GM21423 (cell line): Measurements from ENCODE around the gene PRSS23.

Experiments used
- ATAC-seq: cut with Tn5 transposase; IDR thresholded peaks from one replicate; pipeline ENCODE4 v1.9.1; 2021; ENCODE audit warnings: mild to moderate bottlenecking, moderate library complexity; ENCODE audit not compliant: unreplicated experiment

The PRSS23 gene

GRCh38 chr11:86790195-86790725 is 10.1 kb upstream of the PRSS23 start:
- ATAC-seq = no peak

DNA sequence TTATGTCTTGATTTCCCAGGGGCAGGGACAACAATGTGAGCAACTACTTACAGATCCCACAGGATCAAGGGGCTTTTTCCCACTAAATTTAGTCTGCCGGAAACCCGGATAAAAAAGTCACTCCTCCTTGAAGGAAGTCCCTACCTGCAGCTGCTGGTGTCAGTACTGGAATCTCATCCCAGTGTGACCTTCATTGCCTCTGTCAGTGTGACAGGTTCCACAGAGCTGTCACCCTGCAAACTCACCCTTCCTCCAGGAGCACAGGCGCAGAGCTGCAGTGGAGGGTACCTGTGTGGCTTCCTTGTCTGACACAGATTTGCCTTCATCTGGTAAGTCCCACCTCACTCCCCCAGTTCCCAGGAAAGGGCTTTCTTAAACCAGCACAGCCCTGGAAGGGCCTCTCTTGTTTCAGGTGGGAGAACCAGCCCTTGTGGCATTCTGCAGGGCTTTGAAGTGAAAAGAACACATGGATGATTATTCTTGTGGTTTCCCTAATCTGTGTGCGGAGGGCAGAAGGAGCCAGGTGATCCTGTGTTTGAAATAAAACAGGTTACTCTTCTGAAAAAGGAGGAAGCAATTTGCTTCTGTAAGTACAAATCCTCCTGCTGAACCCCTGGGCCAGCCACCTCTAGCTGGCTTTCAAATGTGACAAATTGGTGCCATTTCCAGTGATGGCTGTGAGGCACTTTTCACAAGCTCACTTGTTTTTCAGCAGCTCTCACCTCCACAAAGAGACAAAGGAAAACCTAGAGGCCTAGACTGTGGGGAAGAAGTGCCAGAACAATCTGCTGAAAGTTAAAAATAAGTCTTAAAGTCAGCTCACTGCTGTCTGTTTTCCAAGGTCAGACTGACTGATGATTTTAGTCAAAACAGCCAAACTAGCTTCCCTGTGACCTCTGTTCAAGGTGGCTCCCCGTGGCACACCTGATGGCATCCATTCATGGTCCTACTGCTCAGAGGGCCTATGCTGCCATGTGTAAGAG is 9.2 kb upstream of the PRSS23 start:
- no peak for ATAC-seq

- ATAC-seq = no peak
Measured at GRCh38 chr11:86792150-86792549, 8.2 kb upstream of the PRSS23 start.

GRCh38 chr11:86793307-86793706 is 7.0 kb upstream of the PRSS23 start:
- no peak for ATAC-seq

- no peak for ATAC-seq
Measured at GRCh38 chr11:86795511-86795910, 4.8 kb upstream of the PRSS23 start.

GRCh38 chr11:86795949-86796348 is 4.4 kb upstream of the PRSS23 start:
- no peak for ATAC-seq

DNA sequence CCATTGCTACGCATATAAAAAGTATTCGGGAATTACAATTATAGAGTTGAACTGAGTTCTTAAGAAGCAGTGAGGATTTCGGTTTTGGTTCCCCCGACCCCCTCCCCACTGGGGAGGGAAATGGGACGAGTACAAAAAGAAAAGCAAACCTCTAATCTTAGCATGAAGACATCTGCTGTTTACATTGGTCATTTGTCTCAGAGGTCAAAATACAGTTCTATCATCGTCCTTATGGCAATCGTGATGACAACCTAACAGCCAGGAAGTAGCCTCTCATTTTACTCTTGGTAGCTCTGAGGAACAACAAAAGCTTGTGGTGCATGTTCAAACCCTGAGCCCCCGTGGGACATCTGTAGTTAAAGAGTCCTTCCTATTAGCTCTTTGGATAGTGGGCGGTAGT is 3.2 kb upstream of the PRSS23 start:
- ATAC-seq = no peak

DNA sequence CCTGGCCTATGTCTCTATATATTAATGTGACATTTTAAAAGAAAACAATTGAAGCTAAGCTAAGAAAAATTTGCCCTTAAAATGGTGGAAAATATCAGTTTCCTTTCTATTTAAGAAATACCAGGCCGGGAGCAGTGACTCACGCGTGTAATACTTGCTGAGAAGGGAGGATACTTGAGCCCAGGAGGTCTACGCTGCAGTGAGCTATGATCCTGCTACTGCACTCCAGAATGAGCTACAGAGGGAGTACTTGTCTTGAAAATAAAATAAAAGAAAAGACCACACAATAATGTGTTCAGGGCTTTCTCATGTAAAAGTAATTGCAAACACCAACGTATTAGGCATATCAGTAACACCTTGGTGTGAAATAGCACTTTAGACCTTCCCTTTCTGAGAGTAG is 1.4 kb upstream of the PRSS23 start:
- ATAC-seq = no peak

GRCh38 chr11:86799680-86800075 is 664 bp upstream of the PRSS23 start:
- ATAC-seq = no peak

- no peak for ATAC-seq
Measured at GRCh38 chr11:86800960-86801272, 574 bp downstream of the PRSS23 start.

DNA sequence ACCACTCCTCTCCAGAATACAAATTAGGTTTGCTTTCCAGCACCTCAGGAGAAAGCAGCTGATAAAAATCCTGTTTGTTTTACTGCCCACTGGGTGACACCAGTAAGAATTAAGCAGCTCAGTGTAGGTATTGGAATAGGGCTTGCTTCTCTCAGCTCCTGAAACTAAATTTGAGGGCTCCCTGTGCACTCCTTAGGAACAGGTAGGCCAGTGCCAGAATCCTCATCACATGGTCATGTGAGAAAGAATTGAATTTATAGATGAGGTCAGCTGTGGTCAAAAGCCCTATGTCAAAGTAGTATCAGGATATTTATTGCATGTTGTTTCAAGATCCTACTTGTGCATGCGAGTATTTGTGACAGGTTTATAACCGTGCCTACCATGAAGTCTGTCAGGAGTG is 1.0 kb downstream of the PRSS23 start:
- no peak for ATAC-seq

DNA sequence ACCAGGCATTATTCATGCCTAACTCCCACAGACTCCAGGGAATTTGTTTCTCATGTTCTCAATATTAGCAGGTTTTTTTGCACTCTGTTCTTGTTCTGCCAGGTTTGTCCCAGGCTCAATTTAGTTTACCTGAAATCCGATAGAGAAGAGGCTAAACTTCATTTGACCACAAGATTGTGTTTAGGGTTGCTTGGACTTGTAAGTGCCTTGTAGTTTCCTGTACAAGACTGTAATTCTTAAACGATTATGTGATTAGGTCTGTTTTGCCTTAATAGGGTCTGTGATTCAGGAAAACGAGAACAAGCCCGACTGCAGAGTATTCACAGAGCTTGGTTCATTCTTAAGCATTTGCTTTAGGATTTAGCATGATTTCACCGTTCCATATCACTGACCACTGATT is 1.8 kb downstream of the PRSS23 start:
- no peak for ATAC-seq

DNA sequence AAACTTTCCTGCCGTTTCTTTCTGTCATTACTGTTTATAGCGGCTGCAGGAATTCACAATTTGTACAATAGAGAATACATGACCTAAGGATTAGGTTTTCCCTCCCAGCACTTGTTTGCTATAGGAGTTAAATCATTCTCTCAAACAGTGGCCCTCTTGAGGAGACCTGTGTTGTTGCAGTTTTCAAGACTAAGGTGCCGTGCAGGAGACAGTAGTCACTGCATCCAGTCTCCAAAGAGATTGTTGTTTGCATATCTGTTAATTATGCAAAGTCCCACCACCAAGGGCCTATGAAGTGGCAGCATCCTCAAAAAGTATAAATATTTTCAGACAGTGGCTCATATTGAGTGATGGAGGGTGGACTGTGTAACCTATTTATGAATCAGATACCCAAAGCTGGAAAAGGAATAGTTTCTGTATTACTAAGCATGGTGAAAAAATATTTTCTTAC is 2.3 kb downstream of the PRSS23 start:
- no peak for ATAC-seq

DNA sequence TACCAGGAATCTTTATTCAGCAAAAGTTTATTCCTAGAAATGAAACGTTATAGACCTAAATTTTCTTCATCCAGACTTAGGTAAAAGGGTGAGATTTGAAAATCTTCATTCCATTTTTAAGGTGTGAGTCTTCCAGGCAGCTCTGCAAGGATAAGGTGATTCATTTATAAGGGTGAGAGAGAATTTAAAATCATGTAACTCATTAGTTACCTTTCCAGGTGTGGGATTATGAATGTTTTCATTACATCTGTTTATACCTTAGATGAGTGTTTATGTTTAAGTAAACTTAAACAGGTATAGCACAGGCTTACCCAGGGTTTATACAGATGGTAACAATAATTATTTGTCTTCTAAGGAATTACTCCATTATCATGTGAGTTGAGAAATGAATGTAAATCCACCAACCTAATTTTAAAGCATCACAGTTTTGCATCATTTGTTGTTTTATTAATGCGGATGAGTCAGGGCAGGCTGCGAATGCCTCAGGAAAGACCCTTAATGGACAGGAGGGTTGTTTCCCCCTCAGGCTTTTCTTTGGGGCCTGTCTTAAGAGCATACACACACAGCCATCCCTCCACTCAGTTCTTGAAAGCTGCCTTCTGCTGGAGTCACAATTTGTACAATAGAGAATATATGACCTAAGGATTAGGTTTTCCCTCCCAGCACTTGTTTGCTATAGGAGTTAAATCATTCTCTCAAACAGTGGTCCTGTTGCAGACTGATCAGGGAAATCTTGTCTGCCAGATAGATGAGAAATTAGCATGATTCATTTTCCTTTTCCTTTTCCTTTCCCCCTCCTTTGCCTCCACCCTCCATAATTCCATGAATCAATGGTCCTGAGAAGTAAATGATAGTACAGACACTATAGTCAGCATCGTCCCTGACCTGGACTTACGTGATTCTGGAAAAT is 3.0 kb downstream of the PRSS23 start:
- no peak for ATAC-seq

DNA sequence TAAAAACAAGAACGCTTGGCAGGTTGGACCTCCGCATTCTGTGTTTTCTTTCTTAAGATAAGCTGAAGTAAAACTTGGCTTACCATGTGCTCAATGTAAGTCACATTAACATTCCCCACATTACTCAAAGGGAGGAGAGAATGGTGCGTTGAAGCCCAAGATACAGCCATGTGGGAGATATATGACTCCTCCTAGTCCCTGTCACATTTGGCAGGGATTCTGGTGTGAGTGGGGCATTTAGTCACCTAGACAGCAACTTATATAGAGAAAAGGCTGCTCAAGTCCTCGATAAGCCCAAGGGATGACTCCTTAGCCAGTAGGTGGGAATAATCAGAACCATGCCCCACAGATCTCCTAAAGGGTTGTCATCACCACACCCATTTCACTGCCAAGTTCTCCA is 4.6 kb downstream of the PRSS23 start:
- ATAC-seq = no peak

DNA sequence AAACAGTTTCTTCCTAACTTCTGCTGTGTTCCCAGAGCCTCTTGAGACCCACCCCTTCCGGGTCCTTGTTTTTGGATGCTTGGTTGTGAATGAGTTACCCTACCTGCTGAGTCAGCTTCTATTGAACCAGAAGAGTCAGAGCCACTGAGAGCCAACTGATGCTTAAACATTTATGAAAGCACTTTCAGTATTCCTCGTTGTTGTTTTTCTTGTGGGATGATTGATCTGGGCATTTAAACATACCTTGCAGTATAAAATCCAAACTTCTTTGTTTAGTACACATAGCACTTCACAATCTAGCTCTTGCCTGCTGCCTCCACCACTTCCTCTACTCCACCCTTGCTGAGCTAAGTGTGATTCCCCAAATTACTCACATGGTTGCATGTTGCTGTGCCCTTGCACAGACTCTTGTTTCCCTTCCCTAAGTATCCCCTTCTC is 5.5 kb downstream of the PRSS23 start:
- peak; percentile 82 for ATAC-seq

DNA sequence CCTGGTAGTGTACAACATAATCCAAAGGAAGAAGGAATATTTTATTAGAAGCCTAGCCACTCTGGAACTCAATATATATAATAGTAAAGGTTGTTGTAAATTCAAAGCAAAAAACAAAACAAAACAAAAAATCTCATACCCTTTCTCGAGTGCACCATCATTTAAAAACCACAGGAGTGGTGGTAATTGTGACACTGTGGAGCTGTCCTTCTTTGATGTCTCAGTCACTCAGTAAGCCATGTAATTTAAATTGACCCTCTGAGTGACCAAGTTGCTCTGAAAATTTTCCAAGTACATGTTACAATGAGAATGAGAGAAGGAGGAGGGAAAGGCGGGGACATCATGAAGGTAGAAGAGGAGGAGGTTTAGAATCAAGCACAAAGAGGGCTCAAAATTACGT is 6.6 kb downstream of the PRSS23 start:
- ATAC-seq = no peak

- no peak for ATAC-seq
Measured at GRCh38 chr11:86807360-86807759, 7.0 kb downstream of the PRSS23 start.

GRCh38 chr11:86809561-86809960 is 9.2 kb downstream of the PRSS23 start:
- no peak for ATAC-seq

- ATAC-seq = no peak
Measured at GRCh38 chr11:86810288-86810687, 9.9 kb downstream of the PRSS23 start.

- ATAC-seq = no peak
Measured at GRCh38 chr11:86811637-86812321, 11.4 kb downstream of the PRSS23 start.
